ENCODE data around the gene AGAP1.
"Not testable (repeated sequence)": the region's sequence is repeated elsewhere in the genome, so short reads cannot be mapped to it uniquely, and the experiment has no call there.

Gene AGAP1

GRCh38 chr2:236061899-236062298 is 568.1 kb downstream of the AGAP1 start:
- no peaks in the 10 kb centered on the region for H3K4me1 ChIP-seq (ENCODE audit: control insufficient read depth, low read length)
- H3K9me3 ChIP-seq (ENCODE audit: control insufficient read depth, insufficient read depth, low read length), result no peaks in the 10 kb centered on the region; the same call in 1 of the 2 replicates
- H3K79me2 ChIP-seq (ENCODE audit: control insufficient read depth, low read length), result no peaks in the 10 kb centered on the region
- TF ChIP-seq CTCF (IDR thresholded peaks at IDR 0.05; ENCODE audit: low read depth, low read length, poor library complexity, severe bottlenecking) (no peak), EZH2phosphoT487 (IDR thresholded peaks at IDR 0.05; ENCODE audit: borderline replicate concordance, low read length) (no peak)
- no peaks in the 10 kb centered on the region for H3F3A ChIP-seq (ENCODE audit: control insufficient read depth, insufficient read depth)
- H3K27me3 ChIP-seq (ENCODE audit: control insufficient read depth, low read length), result no peaks in the 10 kb centered on the region
- no peaks in the 10 kb centered on the region for H3K36me3 ChIP-seq (ENCODE audit: control insufficient read depth, low read length)
- no peak overlapping the region for H3K27ac ChIP-seq (ENCODE audit: low read depth, low read length)
- no peak overlapping the region for H3K4me3 ChIP-seq (ENCODE audit: low read length)
- H3K9me2 ChIP-seq (replicated peaks; ENCODE audit: control insufficient read depth, low read length), result no peaks in the 10 kb centered on the region
- no peak overlapping the region for H3K4me2 ChIP-seq (ENCODE audit: low read length)
- no peaks in the 10 kb centered on the region for H4K20me1 ChIP-seq (ENCODE audit: control insufficient read depth, insufficient read depth, low read depth, low read length)

- not testable (repeated sequence) for H3K4me2 ChIP-seq (ENCODE audit: low read length); H3K4me1 ChIP-seq (ENCODE audit: control insufficient read depth, low read length); H3K36me3 ChIP-seq (ENCODE audit: control insufficient read depth, low read length); H3K79me2 ChIP-seq (ENCODE audit: control insufficient read depth, low read length); H3K9me2 ChIP-seq (replicated peaks; ENCODE audit: control insufficient read depth, low read length); H3K4me3 ChIP-seq (ENCODE audit: low read length); H3K27ac ChIP-seq (ENCODE audit: low read depth, low read length); H4K20me1 ChIP-seq (ENCODE audit: control insufficient read depth, insufficient read depth, low read depth, low read length); H3F3A ChIP-seq (ENCODE audit: control insufficient read depth, insufficient read depth); H3K27me3 ChIP-seq (ENCODE audit: control insufficient read depth, low read length); H3K9me3 ChIP-seq (ENCODE audit: control insufficient read depth, insufficient read depth, low read length)
Measured at GRCh38 chr2:236062806-236063205, 569.0 kb downstream of the AGAP1 start.

GRCh38 chr2:236063994-236064393 is 570.2 kb downstream of the AGAP1 start:
- H4K20me1 ChIP-seq (ENCODE audit: control insufficient read depth, insufficient read depth, low read depth, low read length), result no peaks in the 10 kb centered on the region
- no peaks in the 10 kb centered on the region for H3K79me2 ChIP-seq (ENCODE audit: control insufficient read depth, low read length)
- TF ChIP-seq EZH2phosphoT487 (IDR thresholded peaks at IDR 0.05; ENCODE audit: borderline replicate concordance, low read length), result no peak
- TF ChIP-seq CTCF (IDR thresholded peaks at IDR 0.05; ENCODE audit: low read depth, low read length, poor library complexity, severe bottlenecking), result no peak
- no peaks in the 10 kb centered on the region for H3K9me2 ChIP-seq (replicated peaks; ENCODE audit: control insufficient read depth, low read length)
- no peaks in the 10 kb centered on the region for H3F3A ChIP-seq (ENCODE audit: control insufficient read depth, insufficient read depth)
- H3K4me2 ChIP-seq (ENCODE audit: low read length), result no peak overlapping the region
- no peaks in the 10 kb centered on the region for H3K9me3 ChIP-seq (ENCODE audit: control insufficient read depth, insufficient read depth, low read length)
- no peak overlapping the region for H3K4me3 ChIP-seq (ENCODE audit: low read length)
- no peak overlapping the region for H3K27ac ChIP-seq (ENCODE audit: low read depth, low read length)
- H3K27me3 ChIP-seq (ENCODE audit: control insufficient read depth, low read length), result no peaks in the 10 kb centered on the region
- no peaks in the 10 kb centered on the region for H3K36me3 ChIP-seq (ENCODE audit: control insufficient read depth, low read length)
- no peaks in the 10 kb centered on the region for H3K4me1 ChIP-seq (ENCODE audit: control insufficient read depth, low read length)

GRCh38 chr2:236065314-236066160 is 571.7 kb downstream of the AGAP1 start:
- TF ChIP-seq EZH2phosphoT487 (IDR thresholded peaks at IDR 0.05; ENCODE audit: borderline replicate concordance, low read length), result no peak
- no peak for TF ChIP-seq CTCF (IDR thresholded peaks at IDR 0.05; ENCODE audit: low read depth, low read length, poor library complexity, severe bottlenecking)
- no peak overlapping the region for H3K4me3 ChIP-seq (ENCODE audit: low read length)
- no peaks in the 10 kb centered on the region for H3K4me1 ChIP-seq (ENCODE audit: control insufficient read depth, low read length)
- no peak overlapping the region for H3K27ac ChIP-seq (ENCODE audit: low read depth, low read length)
- no peaks in the 10 kb centered on the region for H3K79me2 ChIP-seq (ENCODE audit: control insufficient read depth, low read length)
- no peaks in the 10 kb centered on the region for H3K36me3 ChIP-seq (ENCODE audit: control insufficient read depth, low read length)
- no peaks in the 10 kb centered on the region for H3K27me3 ChIP-seq (ENCODE audit: control insufficient read depth, low read length)
- no peaks in the 10 kb centered on the region for H4K20me1 ChIP-seq (ENCODE audit: control insufficient read depth, insufficient read depth, low read depth, low read length)
- H3F3A ChIP-seq (ENCODE audit: control insufficient read depth, insufficient read depth), result no peaks in the 10 kb centered on the region
- H3K9me3 ChIP-seq (ENCODE audit: control insufficient read depth, insufficient read depth, low read length), result no peaks in the 10 kb centered on the region
- no peaks in the 10 kb centered on the region for H3K9me2 ChIP-seq (replicated peaks; ENCODE audit: control insufficient read depth, low read length)
- H3K4me2 ChIP-seq (ENCODE audit: low read length), result no peak overlapping the region

Data from DOHH2 (cell line).